Cerebellar nuclear complex (tissue), 1 donor: Measurements from ENCODE around the gene IGLL5.
"Not testable (repeated sequence)": the region's sequence is repeated elsewhere in the genome, so short reads cannot be mapped to it uniquely, and the experiment has no call there.

Source experiments
- DNase-seq, 2 experiments: peaks; one replicate each; lab custom pipeline; 2025; lab: John Stamatoyannopoulos, UW

IGLL5 gene

GRCh38 chr22:22914726-22915669, 27.4 kb downstream of the IGLL5 start:
- DNase-seq = no peak

GRCh38 chr22:22915670-22916035, 28.0 kb downstream of the IGLL5 start:
- DNase-seq = no peak

GRCh38 chr22:22916215-22916951, 28.8 kb downstream of the IGLL5 start:
- no peak for DNase-seq

- DNase-seq = no peak
Measured at GRCh38 chr22:22916952-22917290, 29.3 kb downstream of the IGLL5 start.

GRCh38 chr22:22917377-22917776, 29.8 kb downstream of the IGLL5 start:
- DNase-seq = no peak

- no peak for DNase-seq
Measured at GRCh38 chr22:22918297-22918965, 30.8 kb downstream of the IGLL5 start.

- no peak for DNase-seq
Measured at GRCh38 chr22:22919041-22919440, 31.4 kb downstream of the IGLL5 start.

- DNase-seq = no peak
Measured at GRCh38 chr22:22920104-22920654, 32.6 kb downstream of the IGLL5 start.

- no peak for DNase-seq
Measured at GRCh38 chr22:22920910-22921550, 33.4 kb downstream of the IGLL5 start.

- no peak for DNase-seq
Measured at GRCh38 chr22:22921575-22921974, 34.0 kb downstream of the IGLL5 start.

- DNase-seq = not testable (repeated sequence)
Measured at GRCh38 chr22:22922092-22922953, 34.7 kb downstream of the IGLL5 start.

- no peak for DNase-seq
Measured at GRCh38 chr22:22922954-22923319, 35.3 kb downstream of the IGLL5 start.

GRCh38 chr22:22923379-22923778, 35.8 kb downstream of the IGLL5 start:
- DNase-seq = no peak

GRCh38 chr22:22923930-22924329, 36.3 kb downstream of the IGLL5 start:
- DNase-seq = no peak

GRCh38 chr22:22924369-22925145, 36.9 kb downstream of the IGLL5 start:
- no peak for DNase-seq

- no peak for DNase-seq
Measured at GRCh38 chr22:22925146-22925804, 37.7 kb downstream of the IGLL5 start.

- no peak for DNase-seq
Measured at GRCh38 chr22:22925805-22926369, 38.3 kb downstream of the IGLL5 start.

GRCh38 chr22:22926370-22927195, 39.0 kb downstream of the IGLL5 start:
- no peak for DNase-seq
